Renal cortex interstitium (tissue), 11 donors: ENCODE measurements around the gene VPS29. TPM values are rescaled to one million over a fixed set of nuclear protein-coding genes. Genes with fewer than 3 reads are reported as not detected.
A peak's percentile ranks its signal among the peaks of the same experiment; 100 is the strongest.
"Not testable (repeated sequence)": the region's sequence is repeated elsewhere in the genome, so short reads cannot be mapped to it uniquely, and the experiment has no call there.

Experiments used
- DNase-seq, 11 donors: peaks; one replicate each; pipeline ENCODE4 v3.0.0-alpha.2; 2013; ENCODE audit warnings: low read depth in 9 of 11, low spot score in 4 of 11; ENCODE audit errors: extremely low read depth in 1 of 11
- polyA plus RNA-seq, 3 donors: library from polyadenylated mRNA; unstranded; fragments of 120-200 nt; gene quantifications; one replicate each; pipeline ENCODE4 v1.2.1, GENCODE V29; 2013; ENCODE audit not compliant: insufficient read length in 3 of 3

VPS29 gene
- polyA plus RNA-seq, 3 donors: 133 to 152 (median 142) TPM

- no peak for DNase-seq
These were observed 35.1 kb upstream of the VPS29 start for GRCh38 chr12:110536834-110537604.

- DNase-seq: no peak
These were observed 32.9 kb upstream of the VPS29 start for GRCh38 chr12:110534811-110535210.

GRCh38 chr12:110533607-110534006, 31.7 kb upstream of the VPS29 start:
- DNase-seq: no peak

GRCh38 chr12:110532644-110533043, 30.7 kb upstream of the VPS29 start:
- no peak for DNase-seq

GRCh38 chr12:110531741-110532333, 29.9 kb upstream of the VPS29 start:
- DNase-seq: no peak

GRCh38 chr12:110530511-110530910, 28.6 kb upstream of the VPS29 start:
- DNase-seq: no peak

- no peak for DNase-seq
These were observed 26.4 kb upstream of the VPS29 start for GRCh38 chr12:110528277-110528839.

- DNase-seq: not testable (repeated sequence)
These were observed 19.2 kb upstream of the VPS29 start for GRCh38 chr12:110520876-110521712.

GRCh38 chr12:110518014-110518413, 16.1 kb upstream of the VPS29 start:
- not testable (repeated sequence) for DNase-seq

GRCh38 chr12:110516995-110517394, 15.1 kb upstream of the VPS29 start:
- no peak for DNase-seq

- DNase-seq: no peak
These were observed 12.5 kb upstream of the VPS29 start for GRCh38 chr12:110514363-110514762.

GRCh38 chr12:110513842-110514241, 11.9 kb upstream of the VPS29 start:
- DNase-seq: no peak

- DNase-seq: no peak
These were observed 6.2 kb upstream of the VPS29 start for GRCh38 chr12:110508071-110508586.

GRCh38 chr12:110505332-110505731, 3.4 kb upstream of the VPS29 start:
- DNase-seq: no peak

GRCh38 chr12:110503432-110503831, 1.5 kb upstream of the VPS29 start:
- no peak for DNase-seq

GRCh38 chr12:110501399-110501751, 536 bp downstream of the VPS29 start:
- peak in 6 of 11 donors; percentile 6 to 19 (median 14) for DNase-seq

GRCh38 chr12:110498984-110499706, 2.8 kb downstream of the VPS29 start:
- DNase-seq: no peak

- no peak for DNase-seq
These were observed 26.5 kb downstream of the VPS29 start for GRCh38 chr12:110475426-110475825.
